Measurements from ENCODE around the gene CYB5R2.
A peak's percentile ranks its signal among the peaks of the same experiment; 100 is the strongest.
"Not testable (repeated sequence)": the region's sequence is repeated elsewhere in the genome, so short reads cannot be mapped to it uniquely, and the experiment has no call there.

Gene CYB5R2

DNA sequence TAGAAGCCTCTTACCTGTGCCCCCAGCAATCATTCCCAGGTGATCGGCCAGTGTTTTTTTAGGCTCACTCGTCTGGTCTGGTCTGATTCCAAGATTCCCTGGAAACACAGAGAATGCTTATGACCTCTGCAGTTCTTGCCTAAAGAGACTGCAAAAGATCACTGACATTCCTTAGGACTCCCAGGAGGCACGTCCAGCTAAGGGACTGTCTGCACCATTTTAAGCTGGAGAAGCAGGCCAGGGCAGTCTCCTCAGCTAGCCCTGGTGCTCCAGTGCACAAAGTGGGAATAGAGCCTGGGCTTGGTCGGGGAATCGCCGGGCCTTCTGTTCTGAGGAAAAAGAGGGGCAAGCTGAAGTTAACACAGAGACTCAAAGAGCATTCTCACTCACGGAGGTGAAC, 4.8 kb downstream of the CYB5R2 start:
- no peak for DNase-seq

DNA sequence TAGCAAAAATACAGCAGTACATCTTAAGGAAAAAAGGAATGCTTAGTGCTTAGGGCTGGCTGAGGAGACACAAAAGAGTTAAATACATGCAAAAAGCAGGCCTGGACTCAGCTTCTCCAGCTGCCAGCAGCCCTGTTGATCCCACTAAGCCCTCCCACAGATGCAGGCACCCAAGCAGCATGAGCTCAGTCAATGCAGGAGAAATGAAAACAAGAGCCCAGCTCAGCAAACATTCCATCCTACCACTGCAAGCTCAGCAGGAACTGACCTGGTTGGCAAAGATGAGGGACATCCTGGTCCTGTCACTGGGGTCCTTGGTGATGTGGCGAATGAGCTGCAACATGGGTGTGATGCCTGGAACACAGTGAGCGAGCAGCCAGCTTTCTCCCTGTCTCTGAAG, 5.8 kb downstream of the CYB5R2 start:
- no peak for DNase-seq

DNA sequence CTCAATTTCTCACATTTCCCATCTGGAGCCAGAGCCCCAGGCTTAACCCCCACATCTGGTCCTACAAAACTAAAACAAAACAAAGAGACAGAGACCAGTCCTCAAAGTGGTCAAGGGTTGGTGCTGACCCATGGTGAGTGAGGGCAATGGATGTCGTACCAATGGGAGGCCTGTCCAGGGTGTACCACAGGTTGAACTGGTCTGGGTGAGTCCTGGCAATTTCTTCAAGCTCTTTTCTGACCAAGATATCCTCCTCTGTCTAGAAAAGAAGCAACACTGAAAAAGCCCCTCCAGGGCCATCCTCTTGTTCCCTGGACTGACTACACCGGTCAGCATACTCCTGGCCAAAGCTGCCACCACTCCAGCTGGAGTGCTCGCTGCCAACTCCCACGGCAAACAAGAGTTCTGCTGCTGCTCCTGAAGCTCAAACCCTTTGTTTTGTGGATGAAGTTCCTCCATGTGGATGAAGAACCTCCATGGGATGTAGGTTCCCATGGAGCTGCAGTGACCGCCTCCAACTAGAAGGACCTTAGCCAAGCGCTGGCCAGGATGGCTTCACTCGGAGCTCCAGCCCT, 6.9 kb downstream of the CYB5R2 start:
- DNase-seq = no peak

DNA sequence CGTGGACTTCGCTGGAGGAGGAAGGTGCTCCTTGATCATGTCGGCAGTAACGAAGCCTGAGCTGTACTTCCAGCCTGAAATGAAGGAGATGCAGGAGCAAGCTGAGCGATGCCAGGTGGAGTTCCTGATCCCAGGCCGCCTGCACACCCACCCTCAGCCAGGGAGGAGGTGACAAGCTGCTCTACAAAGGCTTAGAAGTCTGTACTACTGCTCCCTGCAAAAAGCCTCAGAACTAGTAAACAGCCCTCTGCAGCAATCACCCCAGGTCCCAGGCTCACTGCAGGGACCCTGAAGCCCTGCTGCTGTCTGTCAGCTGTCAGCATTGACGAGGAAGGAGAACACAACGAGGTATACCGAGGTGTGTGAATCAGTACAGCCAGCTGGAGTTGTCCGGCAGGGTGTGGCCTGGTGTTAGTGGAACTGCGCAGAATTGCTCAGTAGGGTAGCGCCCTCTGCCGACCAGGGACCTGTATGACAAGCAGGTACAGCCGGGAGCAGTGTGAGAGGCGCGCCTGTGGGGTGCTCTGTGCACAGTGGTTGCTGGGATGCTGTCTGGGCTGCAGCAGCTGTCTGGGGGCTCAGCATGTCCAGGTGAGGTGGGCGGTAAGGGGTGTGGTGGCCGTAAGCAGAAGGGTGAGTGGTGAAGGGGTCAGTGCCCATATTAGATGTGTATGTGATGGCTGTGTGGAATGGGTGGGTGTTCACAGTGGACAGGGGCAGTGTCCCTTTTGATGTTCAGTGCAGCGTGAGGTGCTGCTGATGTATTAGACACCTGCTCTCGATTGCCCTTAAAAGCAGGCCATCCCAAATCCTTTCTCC, 7.6 kb downstream of the CYB5R2 start:
- DNase-seq = peak; percentile 58

DNA sequence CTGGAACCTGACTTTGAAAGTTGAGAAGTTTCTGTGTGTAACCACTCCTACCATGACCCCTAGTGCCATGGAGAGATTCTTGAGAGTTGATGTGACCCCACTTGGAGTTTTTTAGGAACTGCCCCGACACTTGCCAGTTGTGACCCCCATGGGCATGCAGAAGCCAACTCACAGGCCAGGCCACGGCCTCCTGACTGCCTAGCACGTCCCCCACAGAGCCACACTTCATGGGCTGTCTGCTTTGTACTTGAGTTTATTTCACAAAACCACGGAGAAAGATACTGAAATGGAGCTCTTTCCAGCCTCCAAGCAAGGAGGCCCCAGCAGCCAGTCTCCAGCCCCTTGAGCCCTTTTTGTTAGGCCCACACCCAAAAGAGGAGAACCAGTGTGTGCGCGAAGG, 8.4 kb downstream of the CYB5R2 start:
- DNase-seq = no peak

GRCh38 chr11:7663531-7663930, 9.8 kb downstream of the CYB5R2 start:
- DNase-seq = not testable (repeated sequence)

GRCh38 chr11:7657306-7658025, 15.8 kb downstream of the CYB5R2 start:
- DNase-seq = peak; percentile 58

- no peak for DNase-seq
These were observed 16.6 kb downstream of the CYB5R2 start for GRCh38 chr11:7656704-7657103.

DNA sequence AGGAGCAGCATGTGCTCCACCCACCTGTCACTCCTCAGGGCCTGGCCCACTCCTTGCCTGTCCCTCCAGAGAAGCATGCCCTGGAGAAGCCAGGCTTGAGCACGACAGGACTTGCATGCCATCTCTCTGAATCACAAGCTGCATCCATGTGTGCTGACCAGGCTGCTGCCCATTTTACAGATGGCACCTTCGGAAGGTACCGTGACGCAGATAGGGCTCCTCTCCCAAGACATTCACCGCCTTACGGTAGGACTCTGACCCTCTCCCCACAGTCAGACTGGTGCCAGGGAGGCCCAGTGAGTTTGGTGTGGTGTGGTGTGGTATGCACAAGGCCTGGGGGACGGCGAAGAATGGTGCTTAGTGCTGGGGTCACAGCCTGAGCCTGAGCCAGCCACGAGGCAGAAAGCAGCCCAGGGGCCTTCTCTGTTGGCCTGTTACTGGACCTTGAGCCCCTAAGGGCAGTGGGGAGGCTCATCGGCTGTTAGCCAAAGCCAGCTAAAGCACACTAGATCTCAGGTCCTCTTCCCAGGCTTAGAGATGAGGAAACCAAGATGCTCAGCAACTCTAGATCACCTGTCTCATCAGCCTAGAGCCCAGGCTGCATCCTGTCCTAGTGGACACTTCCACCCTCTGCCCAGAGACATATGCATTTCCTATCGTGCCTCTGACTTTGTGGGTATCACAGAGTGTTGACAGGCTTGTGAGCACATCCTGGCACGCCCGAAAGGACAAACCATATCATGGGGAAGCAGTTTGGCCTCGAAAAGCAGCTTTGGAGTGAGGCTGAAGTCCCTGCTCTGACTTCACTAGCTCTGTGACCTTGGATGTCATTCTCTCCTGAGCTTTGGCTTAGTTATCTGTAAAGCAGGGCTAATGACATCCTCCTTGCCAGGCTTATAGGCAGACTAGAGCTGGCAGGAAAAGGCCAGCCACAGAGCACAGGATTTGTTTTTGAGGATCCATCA, 17.8 kb downstream of the CYB5R2 start:
- no peak for DNase-seq

- no peak for DNase-seq
These were observed 19.1 kb downstream of the CYB5R2 start for GRCh38 chr11:7654195-7654705.

DNA sequence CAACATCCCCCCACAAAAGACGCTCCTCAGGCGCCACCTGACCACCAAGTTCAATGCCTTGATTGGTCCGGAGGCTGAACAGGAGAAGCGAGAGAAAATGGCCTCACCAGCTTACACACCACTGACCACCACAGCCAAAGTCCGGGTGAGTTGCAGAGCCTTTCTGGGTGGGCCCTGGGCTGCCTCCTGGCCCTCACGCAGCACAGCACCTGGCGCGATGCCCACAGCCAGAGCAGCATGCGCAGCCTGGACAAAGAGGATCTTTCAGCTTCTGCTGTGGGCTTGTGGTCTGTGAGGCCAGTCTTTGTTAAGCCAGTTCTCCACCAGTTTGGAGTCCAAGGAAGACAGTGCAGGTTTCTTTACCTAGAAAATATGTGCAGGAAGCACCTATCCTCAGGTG, 21.6 kb downstream of the CYB5R2 start:
- DNase-seq = no peak

DNA sequence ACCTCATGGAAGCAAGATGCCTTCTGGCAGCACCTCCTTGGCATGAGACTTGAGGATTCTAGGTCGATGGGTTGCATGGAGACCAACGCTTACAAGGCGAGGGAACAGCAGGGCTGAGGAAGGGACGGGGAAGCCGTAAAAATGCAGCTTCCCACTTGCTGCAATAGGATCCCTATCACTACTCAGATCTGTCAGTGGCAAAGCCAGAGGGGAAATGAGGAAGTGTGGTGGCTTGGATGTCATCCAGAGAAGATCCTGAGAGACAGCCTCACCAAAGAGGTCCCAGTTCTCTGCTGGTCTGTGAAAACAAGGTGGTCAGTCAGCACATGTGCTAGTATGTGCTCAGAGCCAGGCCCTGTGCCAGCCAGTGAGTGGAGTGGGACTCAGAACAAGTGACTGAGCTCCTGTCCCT, 22.2 kb downstream of the CYB5R2 start:
- DNase-seq = no peak

GRCh38 chr11:7648264-7648663, 25.0 kb downstream of the CYB5R2 start:
- no peak for DNase-seq

- DNase-seq = no peak
These were observed 26.4 kb downstream of the CYB5R2 start for GRCh38 chr11:7646866-7647265.

DNA sequence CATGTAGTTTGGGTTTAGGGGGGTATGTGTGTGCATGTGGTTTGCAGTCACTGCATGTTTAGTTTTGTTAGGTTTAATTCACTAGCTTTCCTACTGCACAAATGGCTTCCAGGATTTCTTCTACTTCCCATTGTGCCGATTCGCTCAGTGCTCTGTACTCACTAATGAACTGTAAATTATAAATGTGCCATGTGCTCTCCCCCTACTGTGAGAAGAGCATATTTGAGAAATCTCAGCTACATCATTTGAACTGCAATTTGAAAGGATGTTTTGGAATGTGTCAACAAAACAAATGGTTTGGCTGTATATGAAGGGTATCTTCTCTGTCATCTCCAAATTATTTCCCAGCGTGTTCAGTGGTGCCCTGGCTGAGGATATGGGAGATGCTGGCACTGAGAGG, 28.1 kb downstream of the CYB5R2 start:
- DNase-seq = no peak

DNA sequence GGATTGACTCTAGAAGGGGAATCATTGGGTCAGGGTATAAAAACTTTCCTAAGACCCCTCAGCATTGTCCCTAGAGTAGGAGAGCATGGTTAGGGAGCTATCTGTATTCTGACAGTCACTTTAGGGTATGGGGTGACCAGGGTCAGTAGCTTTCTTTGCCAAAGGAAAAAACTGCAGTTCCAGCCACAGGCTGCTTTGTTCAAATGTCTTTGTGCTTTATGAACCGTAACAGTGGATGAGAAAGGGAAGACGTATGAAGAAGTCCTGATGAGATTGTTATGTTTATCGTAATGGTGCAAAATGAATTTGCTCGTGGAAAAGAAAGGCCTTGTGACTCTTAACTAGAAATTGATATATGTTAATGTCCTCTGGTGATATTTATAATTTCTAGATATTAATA, 30.0 kb downstream of the CYB5R2 start:
- DNase-seq = no peak

GRCh38 chr11:7642747-7643146, 30.6 kb downstream of the CYB5R2 start:
- no peak for DNase-seq

GRCh38 chr11:7640816-7641215, 32.5 kb downstream of the CYB5R2 start:
- no peak for DNase-seq

GRCh38 chr11:7639643-7640025, 33.7 kb downstream of the CYB5R2 start:
- DNase-seq = no peak

DNA sequence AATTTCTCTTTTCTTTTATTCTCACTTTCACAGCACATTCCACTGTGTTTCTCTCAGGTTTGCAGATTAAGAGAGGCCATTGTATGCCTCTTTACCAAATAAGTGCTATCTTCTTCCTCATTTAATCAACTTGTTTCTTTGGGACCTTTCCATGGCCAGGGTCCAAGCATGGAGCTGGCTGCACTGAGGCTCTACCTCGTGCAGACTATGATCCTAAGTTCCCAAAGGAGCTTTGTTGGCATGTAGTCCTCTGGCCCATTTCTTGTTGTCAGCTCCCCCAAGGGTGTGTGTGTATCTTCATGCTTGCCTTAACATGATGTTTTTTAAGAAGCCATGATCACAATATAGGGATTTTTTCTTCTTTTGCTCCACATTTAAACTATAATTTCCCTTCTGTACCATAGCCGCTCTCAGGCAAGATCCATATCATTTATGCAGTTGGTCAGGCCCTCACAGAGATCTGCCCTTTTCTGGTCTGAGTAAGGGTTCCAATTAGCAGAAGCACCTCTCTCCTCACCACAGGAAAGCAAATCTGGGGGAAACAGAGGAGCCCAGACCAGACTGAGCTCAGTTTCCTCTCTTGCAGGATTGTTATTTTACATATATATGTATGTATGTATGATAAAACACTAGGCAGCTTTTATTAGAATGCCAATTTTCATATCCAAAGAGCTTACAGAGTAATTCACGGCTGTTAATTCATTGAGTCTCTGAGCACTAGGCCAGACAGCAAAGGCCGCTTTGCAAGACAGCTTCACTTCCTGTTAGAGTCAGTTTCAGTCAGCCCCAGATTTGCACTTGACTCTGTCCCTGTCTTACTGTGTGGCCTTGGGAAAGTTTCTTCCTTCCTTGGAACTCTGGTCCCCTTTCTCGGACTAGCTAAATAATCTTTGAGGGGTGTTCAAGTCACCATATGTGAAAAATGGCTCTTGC, 34.3 kb downstream of the CYB5R2 start:
- no peak for DNase-seq

GRCh38 chr11:7637447-7638157, 35.7 kb downstream of the CYB5R2 start:
- peak; percentile 12 for DNase-seq

All from NCI-H226 (cell line).